ENCODE measurements around the gene GSN.

Gene GSN

DNA sequence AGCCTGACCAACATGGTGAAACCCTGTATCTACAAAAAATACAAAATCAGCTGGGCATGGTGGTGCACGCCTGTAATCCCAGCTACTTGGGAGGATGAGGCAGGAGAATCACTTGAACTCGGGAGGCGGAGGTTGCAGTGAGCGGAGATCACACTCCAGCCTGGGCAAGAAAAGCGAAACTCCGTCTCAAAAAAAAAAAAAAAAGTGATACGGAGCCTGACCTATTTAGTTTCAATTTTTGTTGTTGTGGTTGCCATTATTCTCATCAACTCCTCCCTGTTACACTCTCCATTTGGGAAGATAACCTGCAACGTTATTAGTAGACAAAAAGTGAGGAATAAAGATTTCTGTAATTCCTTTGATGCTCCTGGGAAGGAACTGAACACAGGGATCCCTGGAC is 100.8 kb downstream of the GSN start:
- DNase-seq = no peak

GRCh38 chr9:121369595-121370265 is 101.8 kb downstream of the GSN start, which contains the start of gene STOM:
STOM (minus strand) TSS chr9:121370250; CDS start chr9:121370187, 63 bp downstream.
- peak in 7 of 56 donors; percentile 69 to 93 (median 82) for DNase-seq

DNA sequence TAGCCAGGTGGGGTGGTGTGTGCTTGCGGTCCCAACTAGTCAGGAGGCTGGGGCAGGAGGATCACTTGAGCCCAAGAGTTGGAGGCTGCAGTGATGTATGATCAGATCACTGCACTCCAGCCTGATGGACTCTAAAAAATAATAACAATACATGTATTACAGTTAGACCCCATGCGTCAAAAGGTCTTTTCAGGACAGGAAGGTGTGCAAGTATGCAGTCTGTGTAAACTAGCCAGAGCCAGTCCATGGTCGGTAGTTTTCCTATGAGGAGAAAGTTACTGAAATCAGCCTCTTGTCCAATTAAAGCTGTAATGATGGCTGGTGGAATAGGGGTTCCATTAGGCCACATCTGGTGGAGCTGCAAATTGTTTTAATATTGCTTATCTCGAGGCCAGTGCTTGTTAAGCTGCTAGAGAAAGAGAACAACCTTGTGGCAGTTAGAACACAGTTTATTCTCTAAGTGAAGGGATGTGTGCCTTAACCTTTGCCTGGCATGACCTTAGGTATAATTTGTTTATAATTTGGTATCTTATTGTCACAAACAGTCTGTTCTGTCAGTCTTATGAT is 103.6 kb downstream of the GSN start:
- DNase-seq = no peak

GRCh38 chr9:121372239-121373010 is 104.5 kb downstream of the GSN start:
- no peak for DNase-seq

- no peak for DNase-seq
Measured at GRCh38 chr9:121373011-121373729, 105.2 kb downstream of the GSN start.

DNA sequence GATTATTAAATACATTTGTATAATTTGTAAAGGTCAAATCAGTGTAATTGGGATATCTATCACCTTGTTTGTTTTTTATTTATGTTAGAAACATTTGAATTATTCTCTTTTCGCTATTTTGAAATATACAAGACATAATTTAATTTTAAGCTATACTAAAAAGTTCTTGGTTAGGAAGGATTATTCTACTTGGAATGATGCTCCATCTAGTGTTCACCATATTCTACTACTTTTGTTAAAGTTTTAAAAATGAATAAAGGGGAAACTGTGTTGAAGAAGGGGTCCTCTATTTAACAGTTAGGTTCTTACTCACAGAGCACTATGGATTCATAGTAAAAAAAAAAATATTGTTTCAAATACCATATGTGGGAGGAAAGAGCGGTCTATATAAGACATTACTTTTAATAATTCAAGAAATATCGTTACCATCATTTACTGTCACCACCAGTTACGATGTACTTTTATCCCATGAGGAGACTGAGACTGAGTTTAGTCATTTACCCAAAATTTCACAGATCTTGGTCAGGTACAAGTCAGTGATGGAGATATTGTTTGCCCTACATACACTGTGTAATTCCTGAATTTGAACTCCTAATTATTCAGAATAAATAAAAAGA is 108.4 kb downstream of the GSN start:
- no peak for DNase-seq

DNA sequence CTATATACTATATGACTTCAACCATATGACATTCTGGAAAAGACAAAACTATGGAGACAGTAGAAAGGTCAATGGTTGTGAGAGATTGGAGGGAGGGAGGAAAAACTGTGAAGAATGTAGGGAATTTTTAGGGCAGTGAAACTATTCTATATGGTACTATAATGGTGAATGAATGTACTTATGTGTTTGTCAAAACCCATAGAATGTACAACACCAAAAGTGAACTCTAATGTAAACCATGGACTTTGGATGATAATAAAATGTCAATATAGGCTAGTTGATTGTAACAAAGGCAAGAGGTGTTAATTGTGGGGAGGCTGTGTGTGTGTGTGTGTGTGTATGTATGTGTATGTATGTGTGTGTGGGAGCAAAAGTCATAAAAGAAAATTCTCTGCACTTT is 112.9 kb downstream of the GSN start:
- DNase-seq = no peak

All from nucleus accumbens (tissue), 56 donors.